KMS-11 (cell line): Measurements from ENCODE around the gene TSR3.

Experiments used
- H2AFZ ChIP-seq: fragments of 200-600 bp; sonication (generic); 2 replicates; pipeline ENCODE4 v1.6.1; 2016; ENCODE audit warnings: antibody characterized with exemption, mixed run types, low read depth
- H3K27ac ChIP-seq: fragments of 200-600 bp; sonication (generic); 2 replicates; pipeline ENCODE4 v1.6.1; 2016; ENCODE audit warnings: mild to moderate bottlenecking, mixed run types
- H3K27me3 ChIP-seq: fragments of 200-600 bp; sonication (generic); 2 replicates; pipeline ENCODE4 v1.6.1; 2017; ENCODE audit warnings: mild to moderate bottlenecking, low read depth, mixed run types, moderate library complexity; ENCODE audit not compliant: insufficient read depth
- H3K36me3 ChIP-seq: fragments of 200-600 bp; sonication (generic); 2 replicates; pipeline ENCODE4 v1.6.1; 2017; ENCODE audit warnings: mild to moderate bottlenecking, mixed run types; ENCODE audit not compliant: insufficient read depth
- H3K4me1 ChIP-seq: fragments of 200-600 bp; sonication (generic); 2 replicates; pipeline ENCODE4 v1.6.1; 2016; ENCODE audit warnings: mild to moderate bottlenecking, low read depth, mixed run types; ENCODE audit not compliant: poor library complexity, severe bottlenecking
- H3K4me2 ChIP-seq: fragments of 200-600 bp; sonication (generic); 2 replicates; pipeline ENCODE4 v1.7.0; 2016; ENCODE audit warnings: mild to moderate bottlenecking, mixed run types
- H3K4me3 ChIP-seq: fragments of 200-600 bp; sonication (generic); IDR thresholded peaks from 2 replicates; pipeline ENCODE4 v1.6.1; 2017; ENCODE audit warnings: low read depth, low read length, mixed read lengths; ENCODE audit not compliant: insufficient read depth
- H3K79me2 ChIP-seq: fragments of 200-600 bp; sonication (generic); 2 replicates; pipeline ENCODE4 v1.6.1; 2016; ENCODE audit warnings: low read depth, mixed run types; ENCODE audit not compliant: insufficient read depth
- H3K9ac ChIP-seq: fragments of 200-600 bp; sonication (generic); 2 replicates; pipeline ENCODE4 v1.6.1; 2016; ENCODE audit warnings: mild to moderate bottlenecking, mixed run types
- H4K20me1 ChIP-seq: fragments of 200-600 bp; sonication (generic); 2 replicates; pipeline ENCODE4 v1.6.1; 2016; ENCODE audit warnings: mild to moderate bottlenecking, mixed run types; ENCODE audit not compliant: insufficient read depth
- TF ChIP-seq, protein P1 (sequence below): fragments of 200-600 bp; sonication (generic); conservative IDR thresholded peaks from 2 replicates; pipeline ENCODE4 v1.6.1; 2017; ENCODE audit warnings: low read depth, mild to moderate bottlenecking, antibody characterized with exemption, low read length, moderate library complexity, mixed read lengths

Gene TSR3

DNA sequence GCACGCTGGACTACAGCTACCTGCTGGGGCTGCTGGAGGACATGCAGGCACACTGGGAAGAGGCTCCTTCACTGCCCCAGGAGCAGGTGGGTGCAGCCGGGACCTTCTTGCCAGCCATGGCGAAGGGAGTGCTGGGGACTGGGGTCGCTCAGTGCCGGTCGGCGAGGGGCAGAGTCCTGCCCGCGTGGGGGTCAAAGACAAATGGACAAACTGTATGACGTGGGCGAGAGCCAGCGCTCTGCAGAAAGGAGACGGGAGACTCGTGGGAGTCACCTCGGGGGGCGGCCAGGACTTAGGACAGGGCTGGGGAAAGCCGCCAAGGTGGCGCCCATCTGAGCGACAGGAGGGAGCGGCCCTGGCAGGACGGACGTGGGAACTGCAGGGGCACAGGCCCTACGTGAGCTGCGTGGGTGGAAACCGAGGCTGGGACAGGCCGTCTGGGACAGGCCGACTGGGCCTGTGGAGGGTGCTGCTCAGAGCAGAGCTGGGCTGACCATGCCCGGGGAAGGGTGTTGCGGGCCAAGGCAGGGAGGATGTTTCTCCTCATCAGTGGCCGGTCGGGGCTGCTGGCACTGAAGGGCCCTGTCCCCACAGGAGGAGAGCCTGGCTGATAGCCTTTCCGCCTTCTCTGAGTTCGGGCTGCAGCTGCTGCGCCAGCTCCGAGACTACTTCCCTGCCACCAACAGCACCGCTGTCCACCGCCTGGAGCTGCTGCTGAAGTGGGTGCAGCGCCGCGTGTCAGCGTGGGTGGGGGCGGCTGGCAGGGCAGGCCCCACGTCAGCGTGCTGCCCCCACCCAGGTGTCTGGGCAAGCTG is 8.0 kb downstream of the TSR3 start:
- Histone ChIP-seq H3K4me2 (peak overlapping the region; percentile 78), H3K79me2 (no peaks in the 10 kb centered on the region), H3K27me3 (peaks cover 36% of the 10 kb centered on the region), H4K20me1 (no peaks in the 10 kb centered on the region), H3K27ac (no peak overlapping the region), H3K36me3 (no peaks in the 10 kb centered on the region), H3K9ac (no peak overlapping the region), H2AFZ (peak overlapping the region; percentile 36; the same call in 1 of the 2 replicates), H3K4me1 (peaks cover 20% of the 10 kb centered on the region), H3K4me3 (no peak overlapping the region)
- TF ChIP-seq, protein P1, sequence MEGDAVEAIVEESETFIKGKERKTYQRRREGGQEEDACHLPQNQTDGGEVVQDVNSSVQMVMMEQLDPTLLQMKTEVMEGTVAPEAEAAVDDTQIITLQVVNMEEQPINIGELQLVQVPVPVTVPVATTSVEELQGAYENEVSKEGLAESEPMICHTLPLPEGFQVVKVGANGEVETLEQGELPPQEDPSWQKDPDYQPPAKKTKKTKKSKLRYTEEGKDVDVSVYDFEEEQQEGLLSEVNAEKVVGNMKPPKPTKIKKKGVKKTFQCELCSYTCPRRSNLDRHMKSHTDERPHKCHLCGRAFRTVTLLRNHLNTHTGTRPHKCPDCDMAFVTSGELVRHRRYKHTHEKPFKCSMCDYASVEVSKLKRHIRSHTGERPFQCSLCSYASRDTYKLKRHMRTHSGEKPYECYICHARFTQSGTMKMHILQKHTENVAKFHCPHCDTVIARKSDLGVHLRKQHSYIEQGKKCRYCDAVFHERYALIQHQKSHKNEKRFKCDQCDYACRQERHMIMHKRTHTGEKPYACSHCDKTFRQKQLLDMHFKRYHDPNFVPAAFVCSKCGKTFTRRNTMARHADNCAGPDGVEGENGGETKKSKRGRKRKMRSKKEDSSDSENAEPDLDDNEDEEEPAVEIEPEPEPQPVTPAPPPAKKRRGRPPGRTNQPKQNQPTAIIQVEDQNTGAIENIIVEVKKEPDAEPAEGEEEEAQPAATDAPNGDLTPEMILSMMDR = no peak

DNA sequence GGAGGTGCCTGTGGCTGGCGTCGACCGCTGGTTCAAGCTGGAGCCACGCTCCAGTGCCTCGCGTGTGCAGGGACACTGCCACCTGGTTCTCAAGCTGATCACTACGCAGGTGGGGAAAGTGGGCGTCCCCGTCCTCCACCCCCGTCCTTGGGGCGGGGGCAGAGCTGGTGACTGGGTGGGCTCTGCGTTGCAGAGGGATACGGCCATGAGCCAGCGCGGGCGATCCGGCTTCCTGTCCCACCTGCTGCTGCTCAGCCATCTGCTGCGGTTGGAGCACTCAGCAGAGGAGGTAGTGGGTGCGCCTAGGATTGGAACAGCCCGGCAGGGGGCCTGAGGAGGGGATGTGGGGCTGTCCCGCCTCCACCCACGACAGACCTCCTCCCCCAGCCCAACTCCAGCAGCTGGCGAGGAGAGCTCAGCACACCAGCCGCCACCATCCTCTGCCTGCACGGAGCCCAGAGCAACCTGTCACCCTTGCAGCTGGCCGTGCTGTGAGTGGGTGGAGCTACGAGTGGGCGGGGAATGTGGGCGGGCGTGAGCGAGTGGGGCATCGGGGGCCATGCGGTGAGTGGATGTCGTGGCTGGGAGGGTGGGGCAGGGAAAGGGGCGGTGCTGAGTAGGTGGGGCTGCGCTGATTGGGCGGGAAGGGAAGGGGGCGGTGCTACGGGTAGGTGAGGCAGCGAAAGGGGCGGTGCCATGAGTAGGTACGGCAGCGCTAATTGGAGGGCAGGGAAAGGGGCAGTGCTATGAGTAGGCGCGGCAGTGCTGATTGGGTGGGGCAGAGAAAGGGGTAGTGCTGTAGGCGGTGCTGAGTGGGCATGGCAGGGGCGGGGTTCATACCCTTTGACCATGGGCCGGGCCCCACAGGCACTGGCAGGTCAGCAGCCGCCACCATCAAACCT is 8.9 kb downstream of the TSR3 start:
- no peak overlapping the region for H3K27ac ChIP-seq

DNA sequence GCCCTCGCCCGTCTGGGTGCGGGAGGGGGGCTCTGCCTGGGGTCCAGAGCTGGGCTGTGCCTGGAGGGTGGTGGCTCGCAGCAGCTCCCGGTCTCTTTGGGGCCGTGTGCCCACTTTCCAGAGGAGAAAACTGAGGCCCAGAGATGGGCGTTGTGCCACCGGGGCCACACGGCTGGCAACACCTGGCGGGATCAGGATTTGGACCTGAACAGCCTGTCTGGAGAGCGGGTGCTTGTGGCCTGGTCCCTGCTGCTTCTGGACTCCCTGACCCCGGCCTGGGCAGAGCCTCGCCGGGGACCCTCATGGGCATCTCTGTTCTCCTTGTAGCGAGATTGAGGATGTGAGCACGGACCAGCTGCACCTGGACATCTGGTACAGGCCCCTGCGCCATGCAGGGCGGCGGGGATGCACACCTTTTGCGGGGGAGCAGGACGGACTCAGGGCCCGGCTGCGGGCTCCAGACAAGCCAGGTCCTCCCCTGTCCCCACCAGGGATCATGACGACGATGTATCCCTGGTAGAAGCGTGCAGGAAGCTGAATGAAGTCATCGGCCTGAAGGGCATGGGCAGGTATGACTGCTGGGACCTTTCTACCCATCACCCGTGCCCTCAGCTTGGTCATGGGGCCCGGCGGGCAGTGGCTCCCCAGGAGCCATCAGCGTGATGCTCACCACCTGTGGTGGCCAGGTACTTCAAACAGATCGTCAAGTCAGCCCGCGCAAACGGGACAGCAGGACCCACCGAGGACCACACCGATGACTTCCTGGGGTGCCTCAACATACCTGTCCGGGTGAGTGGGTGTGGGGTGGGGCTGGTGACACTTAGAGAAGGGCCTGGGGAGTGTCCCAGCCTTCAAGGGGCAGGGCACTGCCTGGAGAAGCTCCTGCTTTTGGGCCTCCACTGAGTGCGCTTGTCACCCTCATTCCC is 9.9 kb downstream of the TSR3 start:
- Histone ChIP-seq H3K4me1 (peaks cover 27% of the 10 kb centered on the region), H2AFZ (peak overlapping the region; percentile 43; the same call in 1 of the 2 replicates), H3K4me2 (peak overlapping the region; percentile 53; the same call in 1 of the 2 replicates), H3K79me2 (no peaks in the 10 kb centered on the region), H3K27me3 (peaks cover 51% of the 10 kb centered on the region), H4K20me1 (no peaks in the 10 kb centered on the region), H3K36me3 (no peaks in the 10 kb centered on the region), H3K4me3 (no peak overlapping the region), H3K27ac (no peak overlapping the region), H3K9ac (no peak overlapping the region; the same call in 1 of the 2 replicates)
- TF ChIP-seq, protein P1 = no peak

More for the DNA sequence above, 8.9 kb downstream of the TSR3 start:
- H3K9ac ChIP-seq = no peak overlapping the region; the same call in 1 of the 2 replicates
- TF ChIP-seq, protein P1 = no peak
- no peaks in the 10 kb centered on the region for H3K79me2 ChIP-seq
- no peaks in the 10 kb centered on the region for H3K36me3 ChIP-seq
- H4K20me1 ChIP-seq = no peaks in the 10 kb centered on the region
- H3K4me1 ChIP-seq = peaks cover 26% of the 10 kb centered on the region
- H3K4me3 ChIP-seq = no peak overlapping the region
- H3K4me2 ChIP-seq = peak overlapping the region; percentile 78
- peak overlapping the region; percentile 43; the same call in 1 of the 2 replicates for H2AFZ ChIP-seq
- peaks cover 41% of the 10 kb centered on the region for H3K27me3 ChIP-seq
